ENCODE results near the gene UFC1.

UFC1 gene

DNA sequence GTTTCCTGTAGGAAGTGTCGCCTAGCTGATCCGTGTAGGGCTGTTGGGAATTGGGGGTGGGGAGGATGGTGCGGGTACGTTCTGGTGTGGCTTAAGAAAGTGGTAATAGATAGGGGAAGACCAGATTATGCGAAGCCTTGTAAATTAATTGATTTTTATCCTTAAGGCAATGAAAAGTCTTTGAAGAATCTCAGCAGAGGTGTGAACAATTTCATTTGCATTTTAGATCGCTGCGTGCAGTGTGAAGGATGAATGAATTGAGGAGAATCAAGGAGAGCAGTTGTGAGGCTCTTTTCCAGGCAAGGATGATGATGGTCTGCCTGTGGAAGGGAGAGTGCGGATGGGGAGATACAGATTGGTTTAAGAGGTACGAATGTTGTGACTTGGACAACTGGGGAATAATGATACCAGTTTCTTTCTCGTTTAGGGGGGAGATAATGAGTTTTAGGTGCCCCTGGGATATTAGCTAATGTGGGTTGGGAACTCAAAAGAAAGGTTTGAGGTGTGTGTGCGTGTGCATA is 20.5 kb upstream of the UFC1 start:
- DNase-seq (ENCODE audit: low spot score): no peak

DNA sequence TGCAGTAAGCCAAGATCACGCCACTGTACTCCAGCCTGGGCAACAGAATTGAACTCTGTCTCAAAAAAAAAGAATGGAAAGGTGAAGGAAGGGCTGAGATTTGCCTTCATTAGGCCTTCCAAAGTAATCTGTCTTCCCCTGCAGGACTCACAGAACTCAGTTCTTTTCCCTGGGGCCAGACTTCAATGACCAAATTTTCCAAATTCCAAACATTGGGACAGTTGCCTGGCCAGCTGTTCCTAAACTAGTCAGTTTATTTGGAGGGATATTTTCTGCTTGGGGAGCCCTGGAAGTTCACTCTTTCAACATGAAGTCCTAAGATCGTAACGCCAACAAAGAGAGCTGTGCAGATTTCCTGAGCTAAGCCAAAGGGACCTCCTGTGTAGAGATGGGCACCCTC is 15.9 kb upstream of the UFC1 start:
- no peak for DNase-seq (ENCODE audit: low spot score)

DNA sequence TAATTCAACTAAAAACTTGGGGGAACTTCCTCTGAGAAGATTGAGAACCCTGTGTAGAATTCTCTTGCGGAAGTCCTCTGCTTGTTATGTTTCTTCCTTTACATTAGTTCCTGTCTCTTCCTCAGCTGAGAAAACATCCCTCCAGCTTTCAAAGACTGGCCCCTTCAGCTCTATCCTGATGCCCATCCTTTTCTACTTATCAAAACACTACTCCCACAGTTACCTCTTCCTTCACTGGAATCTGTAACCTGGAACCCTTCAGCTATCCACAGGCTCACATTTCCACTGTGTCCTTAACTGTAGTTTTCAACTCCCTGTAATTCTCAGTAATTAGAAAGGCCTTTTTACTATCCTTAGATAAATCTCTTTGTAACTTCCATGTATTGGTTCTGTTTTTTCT is 15.3 kb upstream of the UFC1 start:
- no peak for DNase-seq (ENCODE audit: low spot score)

DNA sequence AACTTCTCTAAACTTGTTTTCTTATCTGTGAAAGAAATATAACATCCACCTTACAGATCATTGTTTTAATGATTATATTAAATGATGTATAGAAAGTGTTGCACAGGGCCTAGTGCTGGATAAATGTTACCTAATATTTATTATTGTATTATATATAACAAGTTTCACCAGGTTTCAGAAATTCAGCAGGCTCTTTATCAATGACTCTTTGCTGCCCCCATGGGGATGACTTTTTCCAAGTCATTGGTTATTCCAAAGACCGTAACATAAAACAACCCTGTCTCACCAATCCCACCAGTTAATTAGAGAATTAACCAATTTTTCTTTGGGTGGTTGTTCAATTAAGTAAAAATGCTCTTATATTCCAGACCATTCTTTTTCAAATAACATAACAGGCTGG is 14.0 kb upstream of the UFC1 start:
- DNase-seq (ENCODE audit: low spot score): peak; percentile 63

DNA sequence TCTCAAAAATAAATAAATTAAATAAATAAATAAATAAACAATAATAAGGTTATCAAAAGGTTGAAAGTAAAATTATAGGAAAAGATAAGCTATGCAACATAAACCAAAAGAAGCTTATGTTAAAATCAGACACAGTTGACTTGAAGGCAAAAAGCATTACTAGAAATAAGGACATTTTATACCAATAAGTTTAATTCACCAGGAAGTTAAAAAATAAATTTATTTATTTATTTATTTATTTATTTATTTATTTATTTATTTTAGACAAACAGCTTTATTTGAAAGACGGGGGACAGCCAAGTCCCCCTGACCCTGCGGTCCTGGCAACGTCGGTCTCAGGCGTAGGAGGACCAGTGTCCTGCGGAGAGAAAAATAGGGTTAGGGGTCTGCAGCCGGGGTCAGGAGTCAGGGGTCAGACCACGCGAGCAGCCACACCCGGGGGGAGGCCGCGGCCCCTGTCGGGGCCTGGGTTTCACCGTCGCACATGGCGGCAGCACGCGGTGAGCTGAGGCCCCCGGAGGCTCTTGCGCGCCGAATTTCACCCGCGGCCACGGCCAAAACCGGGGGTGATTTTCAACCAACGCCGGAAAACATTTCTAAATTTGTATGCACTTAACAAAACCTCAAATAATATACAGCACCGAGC is 12.9 kb upstream of the UFC1 start:
- DNase-seq (ENCODE audit: low spot score): no peak

DNA sequence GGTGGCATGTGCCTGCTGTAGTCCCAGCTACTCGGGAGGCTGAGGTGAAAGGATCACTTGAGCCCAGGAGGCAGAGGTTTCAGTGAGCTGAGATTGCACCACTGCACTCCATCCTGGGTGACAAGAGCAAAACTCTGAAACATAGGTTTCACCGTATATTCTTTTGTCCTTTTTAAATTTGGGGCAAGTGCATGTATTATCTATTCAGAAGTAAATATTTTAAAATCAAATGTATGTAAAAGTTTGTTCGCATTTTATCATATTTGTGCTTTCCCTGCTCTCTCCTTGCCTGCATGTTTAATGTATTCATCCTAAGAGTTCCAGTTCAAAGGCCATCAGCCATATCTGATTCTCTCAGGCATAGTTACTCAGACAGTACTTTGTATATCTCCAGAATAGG is 7.9 kb upstream of the UFC1 start:
- DNase-seq (ENCODE audit: low spot score): no peak

DNA sequence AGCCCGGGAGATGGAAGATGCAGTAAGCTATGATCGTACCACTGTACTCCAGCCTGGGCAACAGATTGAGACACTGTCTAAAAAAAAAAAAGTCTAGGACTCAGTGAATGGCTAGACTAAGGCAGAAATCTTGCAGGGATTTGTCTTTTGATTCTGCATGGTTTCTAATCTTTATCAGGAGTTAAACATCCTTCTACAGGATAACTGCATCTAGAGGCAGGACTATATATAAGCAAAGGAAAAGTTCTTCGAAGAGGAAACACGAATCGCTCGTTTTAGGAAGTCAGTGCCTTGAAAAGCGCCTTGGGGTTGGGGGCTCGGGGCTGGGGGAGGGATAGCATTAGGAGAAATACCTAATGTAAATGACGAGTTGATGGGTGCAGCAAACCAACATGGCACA is 602 bp upstream of the UFC1 start:
- DNase-seq (ENCODE audit: low spot score): no peak

DNA sequence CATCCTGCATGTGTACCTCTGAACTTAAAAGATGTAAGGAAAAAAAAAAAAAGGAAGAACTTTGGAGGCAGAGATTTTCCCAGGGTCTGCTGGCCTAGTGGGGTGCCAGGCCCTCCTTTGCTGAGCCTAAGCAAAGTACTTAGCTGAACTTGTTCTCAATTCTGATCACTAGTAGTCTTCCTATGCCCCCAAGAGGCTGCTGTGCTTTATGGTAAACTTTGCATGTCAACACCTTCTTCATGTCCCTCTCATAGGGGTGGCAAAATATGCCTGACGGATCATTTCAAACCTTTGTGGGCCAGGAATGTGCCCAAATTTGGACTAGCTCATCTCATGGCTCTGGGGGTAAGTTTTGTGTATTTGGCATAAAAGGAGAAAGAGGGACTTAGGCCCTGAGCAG is 4.1 kb downstream of the UFC1 start:
- DNase-seq (ENCODE audit: low spot score): no peak

DNA sequence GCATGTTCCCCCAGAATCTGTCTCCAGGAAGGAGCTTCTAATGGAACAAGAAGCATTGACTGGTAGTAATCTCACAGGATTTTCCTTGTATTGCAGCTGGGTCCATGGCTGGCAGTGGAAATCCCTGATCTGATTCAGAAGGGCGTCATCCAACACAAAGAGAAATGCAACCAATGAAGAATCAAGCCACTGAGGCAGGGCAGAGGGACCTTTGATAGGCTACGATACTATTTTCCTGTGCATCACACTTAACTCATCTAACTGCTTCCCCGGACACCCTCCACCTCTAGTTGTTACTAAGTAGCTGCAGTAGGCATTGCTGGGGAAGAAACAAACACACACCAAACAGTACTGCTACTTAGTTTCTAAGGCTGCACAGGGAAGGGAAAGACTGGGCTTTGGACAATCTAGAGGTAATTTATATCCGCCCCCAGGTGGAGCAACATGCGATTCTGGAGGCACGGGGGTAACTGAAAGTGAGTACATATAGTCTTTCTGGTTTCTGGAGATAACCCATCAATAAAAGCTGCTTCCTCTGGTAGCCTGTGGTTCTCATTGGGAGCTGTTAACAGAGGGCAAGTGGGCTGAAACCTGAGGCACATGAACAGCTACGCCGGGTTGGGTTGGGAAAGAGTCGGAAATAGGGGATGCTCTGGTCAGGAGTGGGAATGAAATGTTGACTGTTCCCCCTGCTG is 4.7 kb downstream of the UFC1 start:
- no peak for DNase-seq (ENCODE audit: low spot score)

DNA sequence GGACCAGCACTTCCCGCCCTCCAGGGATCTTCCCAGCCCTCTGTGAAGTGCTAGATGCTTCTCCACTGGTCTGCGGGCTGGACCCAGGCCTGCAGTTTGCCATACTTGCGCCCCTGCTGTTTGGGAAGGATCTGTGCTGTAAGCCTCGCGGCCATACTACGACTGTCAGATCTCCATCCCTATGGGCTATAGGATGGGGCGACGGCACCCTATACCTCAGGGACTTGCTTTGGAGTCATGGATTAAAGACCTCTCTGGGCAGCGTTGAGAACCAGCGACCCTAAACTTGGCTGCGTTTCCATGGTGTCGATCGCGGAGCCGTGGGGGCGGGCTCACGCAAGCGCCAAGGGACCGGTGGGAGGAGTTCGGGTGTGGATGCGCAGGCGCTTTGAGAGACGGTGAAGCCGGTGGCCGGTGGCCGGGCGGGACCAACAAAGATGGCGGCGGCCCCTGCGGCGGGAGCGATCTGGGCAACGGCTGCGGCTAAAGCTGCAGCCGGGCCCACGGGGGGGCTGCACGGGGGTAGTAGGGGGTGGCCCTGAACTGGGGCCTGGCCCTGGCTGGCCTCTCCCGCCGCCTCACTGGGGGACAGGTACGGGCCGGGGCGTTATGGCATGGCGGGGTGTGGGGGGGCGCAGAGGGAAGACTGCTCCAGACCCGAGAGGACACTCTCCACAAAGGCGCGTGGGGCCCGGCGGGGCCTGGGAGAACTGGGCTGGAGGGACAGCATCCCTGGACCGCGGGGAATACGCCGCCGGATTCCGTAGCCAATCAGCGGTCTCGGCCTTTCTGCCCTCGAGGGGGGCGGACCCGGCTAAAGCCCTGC is 5.5 kb downstream of the UFC1 start, which contains the start of gene USP21:
Gene USP21, plus strand, starts transcription at position 414 of the 826 bp plus-strand sequence. CDS start 1,141 bp downstream, outside the sequence.
- peak; percentile 94 for DNase-seq (ENCODE audit: low spot score)

DNA sequence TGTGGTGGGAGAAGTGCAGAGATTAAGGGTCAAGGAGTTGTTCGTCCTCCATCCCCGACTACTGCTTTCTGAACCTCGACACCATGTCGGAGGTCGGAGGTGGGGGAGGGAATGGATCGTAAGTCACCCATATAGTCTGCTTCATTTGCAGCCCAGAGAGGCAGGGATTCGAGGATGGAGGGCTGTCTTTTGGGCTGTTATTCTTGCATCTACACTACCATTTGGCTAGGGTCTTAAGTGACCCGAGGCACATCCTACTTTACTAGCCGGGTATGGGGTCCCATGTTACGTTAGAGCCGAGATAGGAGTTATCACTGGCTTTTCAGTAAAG is 6.1 kb downstream of the UFC1 start:
- DNase-seq (ENCODE audit: low spot score): no peak

DNA sequence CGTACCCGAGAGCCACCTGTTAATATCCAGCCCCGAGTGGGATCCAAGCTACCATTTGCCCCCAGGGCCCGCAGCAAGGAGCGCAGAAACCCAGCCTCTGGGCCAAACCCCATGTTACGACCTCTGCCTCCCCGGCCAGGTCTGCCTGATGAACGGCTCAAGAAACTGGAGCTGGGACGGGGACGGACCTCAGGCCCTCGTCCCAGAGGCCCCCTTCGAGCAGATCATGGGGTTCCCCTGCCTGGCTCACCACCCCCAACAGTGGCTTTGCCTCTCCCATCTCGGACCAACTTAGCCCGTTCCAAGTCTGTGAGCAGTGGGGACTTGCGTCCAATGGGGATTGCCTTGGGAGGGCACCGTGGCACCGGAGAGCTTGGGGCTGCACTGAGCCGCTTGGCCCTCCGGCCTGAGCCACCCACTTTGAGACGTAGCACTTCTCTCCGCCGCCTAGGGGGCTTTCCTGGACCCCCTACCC is 6.9 kb downstream of the UFC1 start:
- no peak for DNase-seq (ENCODE audit: low spot score)

DNA sequence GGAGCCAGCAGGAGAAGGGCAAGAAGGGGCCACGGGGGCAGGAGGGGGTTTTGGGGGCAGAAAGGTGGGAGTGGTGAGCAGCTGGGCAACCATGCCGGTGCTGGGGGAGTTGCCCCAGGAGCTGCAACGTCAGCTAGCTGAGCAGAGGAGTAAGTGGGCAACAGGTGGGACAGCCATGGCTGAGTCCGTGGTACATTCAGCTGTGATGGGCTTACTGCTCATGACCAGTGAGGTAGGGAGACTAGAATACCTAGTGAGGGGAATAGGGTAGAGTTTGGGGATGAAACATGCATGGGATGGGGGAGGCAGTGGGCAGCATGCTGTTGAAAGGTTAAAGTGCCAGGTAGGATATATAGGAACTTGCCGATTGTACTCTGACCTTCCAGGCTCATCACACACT is 7.9 kb downstream of the UFC1 start:
- DNase-seq (ENCODE audit: low spot score): no peak

DNA sequence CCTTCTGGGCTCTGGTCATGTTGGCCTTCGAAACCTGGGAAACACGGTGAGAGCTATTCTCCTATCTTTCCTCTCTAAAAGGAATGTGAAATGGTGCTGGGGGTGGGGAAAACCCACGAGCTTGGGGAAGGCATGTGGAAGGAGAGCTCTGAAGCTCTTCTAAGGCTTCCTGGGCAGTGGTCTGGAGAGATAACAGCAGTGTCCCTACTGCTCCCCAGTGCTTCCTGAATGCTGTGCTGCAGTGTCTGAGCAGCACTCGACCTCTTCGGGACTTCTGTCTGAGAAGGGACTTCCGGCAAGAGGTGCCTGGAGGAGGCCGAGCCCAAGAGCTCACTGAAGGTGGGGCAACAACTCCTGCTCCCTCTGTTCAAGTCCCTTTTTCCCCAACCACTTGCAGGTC is 8.3 kb downstream of the UFC1 start:
- no peak for DNase-seq (ENCODE audit: low spot score)

DNA sequence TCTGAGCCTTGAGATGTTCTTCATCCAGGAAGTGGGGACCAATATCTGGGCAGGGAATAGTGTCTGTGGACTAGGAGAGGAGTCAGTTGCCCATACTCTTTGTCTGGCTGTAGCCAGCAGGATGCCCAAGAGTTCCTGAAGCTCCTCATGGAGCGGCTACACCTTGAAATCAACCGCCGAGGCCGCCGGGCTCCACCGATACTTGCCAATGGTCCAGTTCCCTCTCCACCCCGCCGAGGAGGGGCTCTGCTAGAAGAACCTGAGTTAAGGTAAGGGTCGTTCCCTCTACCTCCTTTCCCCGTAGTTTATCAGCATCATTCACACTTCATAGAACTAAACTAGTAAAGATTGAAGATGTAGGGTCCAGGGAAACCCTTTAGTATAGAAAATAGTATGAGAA is 9.0 kb downstream of the UFC1 start:
- no peak for DNase-seq (ENCODE audit: low spot score)

DNA sequence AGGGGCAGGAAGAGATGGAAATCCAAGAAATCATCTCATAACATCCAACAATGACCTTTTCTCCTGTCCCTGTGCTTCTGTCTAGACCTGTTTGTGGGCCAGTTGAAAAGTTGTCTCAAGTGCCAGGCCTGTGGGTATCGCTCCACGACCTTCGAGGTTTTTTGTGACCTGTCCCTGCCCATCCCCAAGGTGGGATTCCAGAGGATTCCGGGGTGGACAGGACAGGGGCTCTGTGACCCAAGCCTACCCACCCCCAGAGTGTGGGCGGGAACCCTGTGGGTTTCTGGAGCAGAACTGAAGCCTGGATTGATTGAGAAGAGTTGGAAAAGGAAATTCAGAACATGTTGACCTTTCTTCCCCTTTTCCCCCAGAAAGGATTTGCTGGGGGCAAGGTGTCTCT is 10.0 kb downstream of the UFC1 start:
- no peak for DNase-seq (ENCODE audit: low spot score)

DNA sequence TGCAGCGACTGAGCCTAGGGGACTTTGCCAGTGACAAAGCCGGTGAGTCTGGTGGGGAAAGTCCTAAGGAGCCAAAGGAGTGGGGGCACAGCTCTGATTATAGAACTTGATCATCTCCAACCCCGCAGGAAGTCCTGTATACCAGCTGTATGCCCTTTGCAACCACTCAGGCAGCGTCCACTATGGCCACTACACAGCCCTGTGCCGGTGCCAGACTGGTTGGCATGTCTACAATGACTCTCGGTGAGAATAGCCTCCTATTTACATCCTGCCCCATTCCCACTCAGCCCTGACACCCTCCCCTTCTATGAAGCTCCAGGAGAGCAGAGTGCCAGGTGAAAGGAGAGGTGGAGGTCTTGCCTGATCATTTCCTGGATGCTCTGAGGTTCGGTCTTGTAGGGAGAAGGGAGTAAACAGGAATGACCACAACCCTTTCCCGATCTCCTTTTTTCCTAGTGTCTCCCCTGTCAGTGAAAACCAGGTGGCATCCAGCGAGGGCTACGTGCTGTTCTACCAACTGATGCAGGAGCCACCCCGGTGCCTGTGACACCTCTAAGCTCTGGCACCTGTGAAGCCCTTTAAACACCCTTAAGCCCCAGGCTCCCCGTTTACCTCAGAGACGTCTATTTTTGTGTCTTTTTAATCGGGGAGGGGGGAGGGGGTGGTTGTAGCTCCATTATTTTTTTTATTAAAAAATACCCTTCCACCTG is 11.3 kb downstream of the UFC1 start:
- no peak for DNase-seq (ENCODE audit: low spot score)

DNA sequence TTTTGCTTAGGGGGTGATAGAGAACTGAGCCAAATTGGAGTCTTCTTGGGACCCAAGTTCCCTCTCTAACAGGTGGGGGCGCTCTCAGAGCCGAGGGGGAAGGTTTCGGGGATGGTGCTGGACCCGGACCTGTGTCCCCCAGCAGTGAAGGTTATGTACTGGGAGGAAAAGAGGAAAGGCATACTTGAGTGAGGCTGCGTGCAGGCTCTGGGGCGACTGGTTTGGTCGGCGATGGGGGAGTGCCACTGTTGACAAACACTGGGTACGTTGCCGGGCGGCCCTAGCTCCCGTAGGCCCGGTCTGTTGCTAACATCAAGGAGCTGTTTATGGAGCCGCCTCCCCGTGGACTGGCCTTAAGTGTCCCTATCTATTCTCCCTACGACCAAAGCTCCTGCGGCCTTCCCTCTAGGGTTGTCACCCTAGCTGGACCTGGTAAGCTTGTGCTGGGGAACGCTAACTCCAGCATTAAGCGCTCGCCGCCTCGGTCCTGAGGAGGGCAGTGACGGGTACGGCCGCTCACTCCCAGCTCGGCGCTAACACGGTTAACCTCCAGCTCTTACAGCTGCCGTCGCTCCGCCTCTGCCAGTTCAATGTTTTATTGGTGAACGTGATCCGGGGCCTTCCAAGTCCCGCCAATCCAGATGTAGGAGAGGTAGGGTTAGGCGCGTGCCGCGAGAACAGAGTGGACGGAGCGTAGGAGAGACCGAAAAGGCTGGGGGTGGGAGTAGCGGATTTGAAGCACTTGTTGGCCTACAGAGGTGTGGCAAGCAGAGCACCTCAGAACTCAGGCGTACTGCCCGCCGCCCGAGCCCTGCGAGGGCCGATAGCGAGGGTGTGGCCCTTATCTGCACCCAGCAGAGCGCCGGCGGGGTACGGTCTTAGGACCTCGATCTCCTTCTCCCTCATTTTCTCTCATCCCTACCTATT is 12.2 kb downstream of the UFC1 start, which contains the start of gene PPOX:
Gene PPOX, plus strand, starts transcription at position 685 of the 927 bp plus-strand sequence. CDS start 422 bp downstream, outside the sequence.
- peak; percentile 96 for DNase-seq (ENCODE audit: low spot score)

DNA sequence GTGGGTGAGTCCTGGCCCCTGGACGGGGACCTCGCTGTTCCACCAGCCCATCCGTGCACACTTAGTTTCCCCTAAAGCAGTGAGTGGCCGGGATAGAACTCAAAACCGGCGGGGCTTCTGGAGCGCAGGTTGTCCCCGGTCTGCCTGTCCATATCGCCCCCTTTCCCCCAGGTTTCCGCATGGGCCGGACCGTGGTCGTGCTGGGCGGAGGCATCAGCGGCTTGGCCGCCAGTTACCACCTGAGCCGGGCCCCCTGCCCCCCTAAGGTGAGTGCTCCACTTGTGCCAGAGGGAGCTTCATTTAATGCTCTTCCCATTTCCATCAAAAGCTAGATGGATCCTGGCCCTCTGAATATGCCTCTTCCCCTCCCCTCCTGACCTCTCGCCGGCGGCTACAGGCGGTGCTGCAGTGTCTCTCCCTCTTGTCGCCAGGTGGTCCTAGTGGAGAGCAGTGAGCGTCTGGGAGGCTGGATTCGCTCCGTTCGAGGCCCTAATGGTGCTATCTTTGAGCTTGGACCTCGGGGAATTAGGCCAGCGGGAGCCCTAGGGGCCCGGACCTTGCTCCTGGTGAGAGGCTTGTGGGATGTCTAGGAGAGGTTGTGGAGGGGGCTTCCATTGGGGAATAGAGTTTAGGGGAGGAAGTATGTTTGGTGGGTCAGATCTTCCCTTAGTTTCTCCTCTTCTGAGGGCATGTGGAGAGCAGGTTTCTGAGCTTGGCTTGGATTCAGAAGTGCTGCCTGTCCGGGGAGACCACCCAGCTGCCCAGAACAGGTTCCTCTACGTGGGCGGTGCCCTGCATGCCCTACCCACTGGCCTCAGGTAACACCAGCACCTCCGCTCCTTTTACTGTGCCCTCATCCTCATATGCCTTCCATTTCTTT is 13.1 kb downstream of the UFC1 start:
- no peak for DNase-seq (ENCODE audit: low spot score)

DNA sequence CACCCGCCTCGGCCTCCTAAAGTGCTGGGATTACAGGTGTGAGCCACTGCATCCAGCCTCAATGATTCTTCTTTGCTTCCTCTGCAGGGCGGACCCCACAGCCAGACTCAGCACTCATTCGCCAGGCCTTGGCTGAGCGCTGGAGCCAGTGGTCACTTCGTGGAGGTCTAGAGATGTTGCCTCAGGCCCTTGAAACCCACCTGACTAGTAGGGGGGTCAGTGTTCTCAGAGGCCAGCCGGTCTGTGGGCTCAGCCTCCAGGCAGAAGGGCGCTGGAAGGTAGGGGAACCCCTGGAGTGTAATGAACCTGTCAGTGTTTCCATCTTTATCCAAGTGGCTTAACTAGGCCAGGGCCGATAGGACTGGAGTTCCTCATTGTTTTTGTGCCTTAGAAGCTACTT is 15.1 kb downstream of the UFC1 start:
- DNase-seq (ENCODE audit: low spot score): no peak
